IPS-11a (cell line): ENCODE measurements around the gene PTPN14.
"Not testable (repeated sequence)": the region's sequence is repeated elsewhere in the genome, so short reads cannot be mapped to it uniquely, and the experiment has no call there.

Experiments
- H3K4me3 ChIP-seq: one replicate; pipeline ENCODE4 v1.5.1; 2013; ENCODE audit warnings: low read depth, low read length, control low read depth

PTPN14 gene

DNA sequence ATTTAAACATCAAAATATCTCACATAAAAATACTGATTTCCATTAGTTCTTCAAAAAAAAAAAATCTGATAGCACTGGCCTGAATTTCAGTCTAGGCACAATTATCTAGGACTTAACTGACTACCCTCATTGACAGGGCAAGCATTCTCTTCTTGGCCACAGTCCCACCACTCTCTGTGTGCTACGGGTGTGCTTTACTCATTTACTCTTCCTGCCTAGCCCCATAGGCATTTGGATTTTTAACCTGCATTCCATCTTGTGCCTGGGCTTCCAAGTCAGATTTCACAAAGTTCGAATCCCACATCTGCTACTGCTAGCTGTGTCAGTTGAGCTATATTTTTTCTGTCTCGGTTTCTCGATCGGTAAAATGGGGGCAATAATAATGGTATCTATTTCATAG is 38.0 kb downstream of the PTPN14 start:
- no peak overlapping the region for H3K4me3 ChIP-seq

GRCh38 chr1:214511639-214511998 is 39.8 kb downstream of the PTPN14 start:
- no peak overlapping the region for H3K4me3 ChIP-seq

DNA sequence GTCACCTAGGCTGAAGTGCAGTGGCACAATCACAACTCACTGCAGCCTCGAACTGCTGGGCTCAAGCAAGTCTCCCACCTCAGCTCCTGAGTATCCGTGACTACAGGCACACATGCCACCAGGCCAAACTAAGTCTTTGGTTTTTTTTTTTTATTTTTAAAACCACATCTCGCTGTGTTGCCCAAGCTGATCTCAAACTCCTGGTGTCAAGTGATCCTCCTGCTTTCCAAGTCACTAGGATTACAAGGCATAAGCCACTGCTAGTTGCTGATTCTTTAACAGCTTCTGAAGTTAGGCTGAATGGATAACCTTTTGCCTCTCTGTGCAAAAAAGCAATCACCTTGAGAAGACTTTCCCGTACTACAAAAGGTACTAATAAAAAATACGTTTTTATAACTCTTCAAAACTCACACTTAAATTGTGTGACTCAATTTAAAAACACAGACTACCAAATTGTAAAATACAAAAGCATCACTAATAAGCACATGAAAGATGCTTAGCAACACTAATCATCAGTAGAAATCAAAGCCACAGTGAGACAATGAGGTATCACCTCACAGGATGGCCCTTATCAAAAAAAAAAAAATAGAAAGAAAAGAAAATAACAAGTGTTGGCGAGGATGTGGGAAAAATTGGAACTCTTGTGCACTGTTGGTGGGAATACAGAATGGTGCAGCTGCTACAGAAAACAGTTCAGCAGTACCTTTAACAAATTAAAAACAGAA is 40.3 kb downstream of the PTPN14 start:
- H3K4me3 ChIP-seq: no peak overlapping the region

DNA sequence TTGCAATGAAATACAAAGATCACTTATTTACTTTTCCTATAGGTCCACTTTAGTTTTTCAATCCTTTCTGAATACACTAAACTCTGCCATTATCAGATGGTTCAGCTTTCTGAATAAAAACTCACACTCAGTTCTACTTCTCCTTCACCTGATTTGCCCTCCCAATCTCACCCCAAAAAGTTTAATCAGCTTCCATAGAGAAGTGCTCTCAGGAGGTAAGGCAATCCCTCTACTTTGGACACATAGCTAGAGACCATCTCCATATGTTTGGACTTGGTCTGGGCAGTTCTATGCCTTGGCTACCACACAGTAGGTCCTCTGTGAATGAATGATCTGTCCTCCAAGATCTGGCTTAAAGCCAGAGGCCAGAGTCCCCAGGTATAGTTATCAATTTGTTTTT is 40.9 kb downstream of the PTPN14 start:
- no peak overlapping the region for H3K4me3 ChIP-seq

DNA sequence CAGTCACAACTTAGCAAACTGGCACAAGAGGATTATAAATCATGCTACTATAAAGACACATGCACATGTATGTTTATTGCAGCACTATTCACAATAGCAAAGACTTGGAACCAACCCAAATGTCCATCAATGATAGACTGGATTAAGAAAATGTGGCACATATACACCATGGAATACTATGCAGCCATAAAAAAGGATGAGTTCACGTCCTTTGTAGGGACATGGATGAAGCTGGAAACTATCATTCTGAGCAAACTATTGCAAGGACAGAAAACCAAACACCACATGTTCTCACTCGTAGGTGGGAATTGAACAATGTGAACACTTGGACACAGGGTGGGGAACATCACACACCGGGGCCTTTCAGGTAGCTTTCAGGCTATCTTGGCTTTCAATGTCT is 41.8 kb downstream of the PTPN14 start:
- H3K4me3 ChIP-seq: not testable (repeated sequence)

- no peak overlapping the region for H3K4me3 ChIP-seq
Measured at GRCh38 chr1:214506972-214507431, 44.4 kb downstream of the PTPN14 start.

- H3K4me3 ChIP-seq: no peak overlapping the region
Measured at GRCh38 chr1:214505134-214505533, 46.3 kb downstream of the PTPN14 start.

DNA sequence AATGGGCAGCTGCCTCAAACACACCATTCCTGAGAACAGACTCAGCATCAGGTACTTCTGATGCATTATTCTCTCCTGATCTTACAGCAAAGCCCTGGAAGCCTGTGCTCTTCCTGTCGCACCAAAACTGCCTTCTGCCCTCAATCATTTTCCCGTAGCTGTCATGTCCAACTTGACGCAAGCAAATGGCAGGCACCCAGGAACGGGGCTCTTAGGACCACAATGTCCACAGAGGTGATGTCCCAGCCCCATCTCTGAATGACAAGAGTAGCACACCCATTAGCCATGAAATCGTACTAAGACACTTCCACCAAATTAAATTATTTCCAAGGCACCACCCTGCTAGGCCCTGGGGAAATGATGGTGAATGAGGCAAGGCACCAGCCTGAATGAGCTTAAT is 47.1 kb downstream of the PTPN14 start:
- H3K4me3 ChIP-seq: no peak overlapping the region

- no peak overlapping the region for H3K4me3 ChIP-seq
Measured at GRCh38 chr1:214503553-214503952, 47.8 kb downstream of the PTPN14 start.

- H3K4me3 ChIP-seq: no peak overlapping the region
Measured at GRCh38 chr1:214500340-214501055, 50.9 kb downstream of the PTPN14 start.

DNA sequence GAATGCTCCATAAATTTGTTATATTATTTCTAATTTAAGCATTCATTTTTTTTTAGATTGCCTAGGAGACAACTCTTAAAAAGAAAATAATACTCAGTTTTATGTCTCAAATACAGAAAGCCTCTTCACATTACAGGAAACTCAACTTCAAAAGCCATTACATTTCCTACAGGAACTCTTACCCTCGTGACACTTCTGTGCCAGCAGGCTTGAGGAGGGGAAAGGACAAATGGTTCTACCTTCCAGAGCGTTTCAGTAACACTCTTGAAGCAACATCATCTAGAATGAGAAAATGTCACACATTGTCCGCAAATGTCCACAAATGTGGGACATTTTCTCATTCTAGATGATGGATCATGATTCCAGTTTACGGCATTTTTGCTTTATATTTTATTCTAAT is 51.7 kb downstream of the PTPN14 start:
- no peak overlapping the region for H3K4me3 ChIP-seq

GRCh38 chr1:214498021-214498420 is 53.4 kb downstream of the PTPN14 start:
- H3K4me3 ChIP-seq: no peak overlapping the region

DNA sequence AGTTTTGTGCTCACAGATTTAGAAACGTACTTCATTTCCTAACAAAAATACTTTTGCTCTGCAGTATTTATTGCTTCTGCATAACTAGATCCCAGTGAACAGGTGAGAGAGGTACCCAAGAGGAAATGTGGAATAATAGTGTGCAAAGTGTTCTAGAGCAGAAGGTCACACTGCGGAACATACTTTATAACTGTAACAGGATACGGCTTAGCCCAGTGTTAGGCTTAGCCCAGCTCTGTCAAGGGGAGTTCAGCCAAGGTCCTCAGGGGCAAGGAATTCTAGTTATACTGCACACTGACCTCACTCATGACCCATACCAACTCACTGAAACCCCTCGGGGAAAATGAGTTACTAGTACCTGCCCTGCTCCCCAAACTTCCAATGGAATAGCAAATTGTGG is 55.3 kb downstream of the PTPN14 start:
- H3K4me3 ChIP-seq: no peak overlapping the region

- no peak overlapping the region for H3K4me3 ChIP-seq
Measured at GRCh38 chr1:214494706-214495105, 56.7 kb downstream of the PTPN14 start.

DNA sequence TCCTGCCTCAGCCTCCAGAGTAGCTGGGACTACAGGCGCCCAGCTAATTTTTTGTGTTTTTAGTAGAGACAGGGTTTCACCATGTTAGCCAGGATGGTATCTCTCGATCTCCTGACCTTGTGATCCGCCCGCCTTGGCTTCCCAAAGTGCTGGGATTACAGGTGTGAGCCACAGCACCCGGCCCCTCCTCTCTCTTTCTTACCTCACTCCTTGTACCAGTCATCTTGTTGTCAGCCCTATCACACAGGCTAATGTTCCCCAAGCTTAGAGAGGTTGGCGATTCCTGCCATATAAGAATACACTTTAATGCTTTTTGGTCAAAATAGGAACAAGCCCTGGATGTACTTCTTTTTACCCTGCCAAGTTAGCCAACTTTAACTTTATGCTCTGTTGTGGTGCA is 57.2 kb downstream of the PTPN14 start:
- H3K4me3 ChIP-seq: not testable (repeated sequence)

DNA sequence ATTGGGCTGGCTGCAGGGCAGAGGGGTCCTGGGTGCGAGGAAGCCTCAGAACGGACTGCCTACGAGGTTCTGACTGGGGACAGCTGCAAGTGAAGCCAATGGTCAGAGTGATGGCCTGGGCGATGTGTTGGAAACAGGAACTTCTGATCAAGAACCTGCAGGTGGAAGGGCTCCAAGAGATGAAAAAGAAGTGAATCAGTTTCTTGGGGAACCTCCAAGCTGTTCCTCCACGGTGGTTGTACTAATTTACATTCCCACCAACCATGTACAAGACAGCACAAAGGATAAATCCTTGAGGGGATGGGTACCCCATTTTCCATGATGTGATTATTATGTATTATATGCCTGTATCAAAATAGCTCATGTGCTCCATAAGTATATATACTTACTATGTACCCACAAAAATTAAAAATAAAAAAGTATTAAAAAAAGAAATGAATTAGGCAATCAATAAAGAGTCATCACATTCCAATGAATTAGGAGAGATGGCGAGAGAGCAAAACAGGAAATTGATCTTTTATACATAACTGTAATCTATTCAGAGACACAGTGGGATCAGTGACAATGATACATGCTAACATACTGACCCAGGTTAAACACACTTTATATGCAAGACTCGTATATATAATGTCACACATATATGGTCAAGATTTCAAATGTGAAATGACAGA is 58.1 kb downstream of the PTPN14 start:
- H3K4me3 ChIP-seq: no peak overlapping the region

- no peak overlapping the region for H3K4me3 ChIP-seq
Measured at GRCh38 chr1:214492401-214493075, 58.9 kb downstream of the PTPN14 start.

DNA sequence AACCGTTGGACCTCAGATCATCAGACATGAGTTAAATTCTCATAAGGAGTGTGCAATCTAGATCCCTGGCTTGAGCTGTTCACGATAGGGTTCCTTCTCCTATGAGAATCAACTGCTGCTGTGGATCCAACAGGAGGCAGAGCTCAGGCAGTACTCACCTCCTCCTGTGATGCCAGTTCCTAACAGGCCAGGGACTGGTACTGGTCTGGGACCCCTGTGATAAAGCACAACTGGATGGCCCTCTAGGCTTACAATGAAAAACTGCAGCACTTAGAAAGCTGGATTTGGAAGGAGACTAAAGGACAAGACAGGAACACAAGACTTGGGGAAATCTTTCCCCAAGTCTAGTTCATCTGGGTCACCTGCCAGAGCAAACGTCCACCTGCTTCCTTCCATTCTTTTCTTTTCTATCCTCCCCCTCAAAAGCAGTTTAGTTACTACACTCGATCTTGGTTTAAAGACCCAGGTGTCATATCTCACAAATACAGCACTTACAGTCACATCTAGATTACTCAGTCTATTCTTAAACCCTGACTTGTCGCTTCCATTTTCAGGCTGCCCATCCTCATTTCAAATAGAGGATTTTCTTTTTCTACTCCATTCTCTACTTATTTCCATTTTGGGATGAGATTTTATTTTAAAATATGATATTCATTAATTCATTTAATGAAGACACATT is 59.8 kb downstream of the PTPN14 start:
- no peak overlapping the region for H3K4me3 ChIP-seq

GRCh38 chr1:214485151-214485550 is 66.3 kb downstream of the PTPN14 start:
- no peak overlapping the region for H3K4me3 ChIP-seq

- not testable (repeated sequence) for H3K4me3 ChIP-seq
Measured at GRCh38 chr1:214483180-214483579, 68.2 kb downstream of the PTPN14 start.
